GM20431 (cell line): Measurements from ENCODE around the gene MLC1.
"Not testable (repeated sequence)": the region's sequence is repeated elsewhere in the genome, so short reads cannot be mapped to it uniquely, and the experiment has no call there.

Source experiments
- in situ Hi-C: fragments of 300-500 bp; cut with MseI, MboI; formaldehyde crosslinking; loops from one replicate; pipeline ENCODE4 v1.15.0; 2020; ENCODE audit warnings: low sequenced_read_pairs; ENCODE audit not compliant: unreplicated experiment

Gene MLC1

DNA sequence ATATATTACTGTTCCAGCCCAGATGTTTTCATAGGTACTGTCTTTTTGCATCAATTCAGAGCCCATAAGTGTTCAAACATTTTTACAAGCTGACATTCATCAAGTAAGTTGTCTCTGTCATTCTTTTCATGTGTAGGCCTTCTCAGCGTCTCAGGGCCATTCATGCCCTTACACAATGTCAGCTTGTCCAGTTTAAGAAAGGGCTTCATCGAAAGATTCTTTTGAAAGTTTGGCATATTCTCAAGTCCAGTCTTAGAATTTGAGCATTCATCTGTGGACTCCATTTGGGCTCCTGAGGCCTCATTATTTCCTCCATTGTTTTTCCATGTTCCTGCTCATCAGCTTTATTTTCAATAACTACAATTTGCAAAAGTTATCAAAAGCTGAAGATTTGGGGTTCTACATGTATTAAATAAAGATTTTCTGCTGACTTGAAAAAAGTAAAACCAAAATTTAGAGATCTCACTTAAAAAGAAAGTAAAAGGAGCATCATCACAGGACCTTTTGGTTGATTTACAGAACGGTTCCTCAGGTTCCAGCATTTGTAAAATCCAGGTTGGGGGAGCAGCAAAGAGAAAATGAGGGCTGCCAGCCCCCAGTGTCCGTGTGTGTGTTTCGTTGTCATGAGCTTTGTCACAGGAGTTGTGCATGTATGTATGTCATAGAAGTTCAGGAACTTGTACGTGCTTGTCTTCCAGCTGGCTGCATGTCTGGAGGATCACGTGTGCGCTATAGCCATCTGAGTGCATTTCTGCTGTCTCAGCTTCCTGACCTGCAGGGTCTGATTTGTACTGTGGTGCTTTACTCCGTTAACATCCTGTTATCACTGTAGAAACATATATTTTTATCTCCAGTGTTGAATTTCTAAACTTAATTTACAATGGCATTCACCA is 20.2 kb upstream of the MLC1 start:
- in situ Hi-C loops: no loop called here

- in situ Hi-C loops: no loop called here
Observed at GRCh38 chr22:50104141-50104544, 18.9 kb upstream of the MLC1 start.

DNA sequence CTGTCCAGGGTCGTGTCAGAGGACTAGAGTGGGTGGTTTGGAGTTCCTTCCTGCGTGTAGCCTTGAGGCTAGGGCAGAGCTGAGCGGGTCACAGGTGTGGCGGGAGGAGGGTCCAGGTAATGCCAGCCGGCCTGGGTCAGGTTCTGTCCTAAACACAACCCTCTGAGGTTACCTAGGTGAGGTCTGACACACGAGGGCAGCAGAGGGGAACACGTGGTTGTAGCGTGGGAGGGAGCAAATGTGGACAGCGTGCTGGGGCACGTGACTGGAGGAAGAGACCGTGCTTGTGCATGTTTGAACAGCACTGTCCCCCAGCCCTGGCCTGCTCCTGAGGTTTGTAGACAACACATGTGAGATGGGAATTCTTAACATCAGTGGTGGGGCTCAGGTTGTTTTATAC is 17.7 kb upstream of the MLC1 start:
- in situ Hi-C loops: no loop called here

GRCh38 chr22:50101870-50102565 is 16.8 kb upstream of the MLC1 start:
- in situ Hi-C loops: no loop called here

GRCh38 chr22:50098052-50098451 is 12.8 kb upstream of the MLC1 start:
- in situ Hi-C loops: no loop called here

- in situ Hi-C loops: no loop called here
Observed at GRCh38 chr22:50092342-50092741, 7.1 kb upstream of the MLC1 start.

DNA sequence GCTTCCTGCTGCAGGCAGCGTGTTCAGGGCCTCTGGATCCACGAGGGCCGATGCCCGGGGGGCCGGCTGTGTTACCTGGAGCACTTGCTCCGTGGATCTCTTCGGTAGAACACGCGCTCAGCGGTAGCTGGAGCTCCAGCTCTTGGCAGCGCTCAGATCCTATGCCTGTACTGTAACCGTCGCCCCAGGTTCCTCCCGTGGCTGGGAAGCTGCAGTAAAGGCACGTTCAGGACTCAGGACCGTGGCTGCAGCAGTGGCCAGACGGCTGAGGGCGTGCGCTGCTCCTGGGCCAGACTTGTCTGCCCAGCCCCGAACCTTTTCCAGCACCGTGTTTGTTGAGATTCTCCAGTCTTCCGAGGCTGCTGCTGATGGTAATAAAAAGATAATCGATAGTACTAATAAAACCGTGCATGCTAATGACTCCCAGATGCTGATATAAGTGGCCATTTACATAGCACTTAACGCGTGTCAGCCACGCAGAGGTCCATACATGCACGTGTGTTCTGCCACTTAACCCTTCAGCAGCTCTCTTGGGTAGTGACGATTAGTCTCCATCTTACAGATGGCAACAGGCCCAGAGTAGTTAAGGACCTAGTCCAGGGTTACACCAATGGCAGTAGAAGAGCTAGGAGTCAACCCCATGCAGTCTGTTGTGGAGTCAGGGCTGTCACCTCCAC is 6.0 kb upstream of the MLC1 start:
- in situ Hi-C loops: no loop called here

DNA sequence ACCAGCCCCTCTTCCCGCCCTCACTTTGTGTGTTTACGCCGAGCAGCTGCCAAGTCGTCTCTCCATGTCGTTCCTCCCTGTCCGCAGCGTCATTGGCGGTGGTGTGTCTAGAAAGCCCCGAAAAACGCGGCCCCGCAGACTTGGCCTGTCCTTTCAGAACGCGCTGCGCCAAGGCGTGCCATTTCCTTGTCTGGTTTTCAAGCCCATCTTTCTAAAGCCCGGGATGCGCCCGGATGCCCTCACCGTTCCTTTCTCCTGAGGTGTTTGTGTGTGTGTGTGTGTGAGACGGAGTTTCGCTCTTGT is 5.1 kb upstream of the MLC1 start:
- in situ Hi-C loops: no loop called here

- in situ Hi-C loops: no loop called here
Observed at GRCh38 chr22:50089682-50090411, 4.6 kb upstream of the MLC1 start, which contains the start of gene MOV10L1. Gene MOV10L1, plus strand, starts transcription at chr22:50090006. Its CDS starts 83 bp downstream, at chr22:50090089.

GRCh38 chr22:50089231-50089630 is 4.0 kb upstream of the MLC1 start:
- in situ Hi-C loops: no loop called here

- in situ Hi-C loops: no loop called here
Observed at GRCh38 chr22:50088096-50088495, 2.9 kb upstream of the MLC1 start.

DNA sequence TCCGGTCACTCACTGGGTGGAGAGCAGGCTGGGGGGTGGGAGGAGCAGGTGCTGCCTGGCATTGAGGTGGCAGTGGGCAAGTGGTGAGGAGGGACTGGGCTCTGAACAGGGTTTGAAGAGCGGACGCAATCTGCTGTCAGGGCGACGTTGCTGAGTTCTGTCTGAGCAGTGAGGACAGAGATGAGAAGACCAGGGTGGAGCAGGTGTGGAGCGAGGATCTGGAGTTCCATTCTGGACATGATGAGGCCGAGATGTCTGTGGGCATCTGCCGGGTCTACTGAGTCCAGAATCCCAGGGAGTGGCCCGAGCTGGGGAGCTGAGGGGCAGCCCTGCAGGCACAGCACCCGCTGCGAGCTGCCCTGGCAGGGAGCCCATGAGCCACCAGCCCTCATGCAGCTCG is 2.4 kb upstream of the MLC1 start:
- in situ Hi-C loops: no loop called here

GRCh38 chr22:50086975-50087374 is 1.7 kb upstream of the MLC1 start:
- in situ Hi-C loops: not testable (repeated sequence)

- in situ Hi-C loops: no loop called here
Observed at GRCh38 chr22:50086526-50086925, 1.3 kb upstream of the MLC1 start.

GRCh38 chr22:50084614-50085021 is 608 bp downstream of the MLC1 start:
- in situ Hi-C loops: no loop called here

DNA sequence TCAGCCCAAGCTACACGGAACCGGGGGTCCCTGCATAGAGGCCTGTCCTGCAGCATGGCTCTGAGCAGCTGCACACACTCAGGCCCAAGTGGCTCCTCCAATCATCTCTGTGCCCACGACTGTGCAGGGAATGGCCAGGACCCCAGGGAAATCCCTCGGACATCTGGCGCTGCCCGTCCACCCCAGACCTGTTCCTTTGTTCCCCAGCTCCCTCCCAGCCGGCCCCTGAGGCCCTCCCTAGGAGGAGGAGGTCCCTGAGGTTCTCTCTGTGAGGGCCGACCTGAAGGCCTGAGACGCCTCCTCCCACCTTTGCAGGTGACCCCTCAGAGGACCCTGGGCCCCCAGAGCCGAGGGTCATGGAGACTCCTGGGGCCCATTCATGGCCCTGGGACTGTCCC is 1.1 kb downstream of the MLC1 start:
- in situ Hi-C loops: no loop called here

- in situ Hi-C loops: no loop called here
Observed at GRCh38 chr22:50083462-50084079, 1.7 kb downstream of the MLC1 start.

DNA sequence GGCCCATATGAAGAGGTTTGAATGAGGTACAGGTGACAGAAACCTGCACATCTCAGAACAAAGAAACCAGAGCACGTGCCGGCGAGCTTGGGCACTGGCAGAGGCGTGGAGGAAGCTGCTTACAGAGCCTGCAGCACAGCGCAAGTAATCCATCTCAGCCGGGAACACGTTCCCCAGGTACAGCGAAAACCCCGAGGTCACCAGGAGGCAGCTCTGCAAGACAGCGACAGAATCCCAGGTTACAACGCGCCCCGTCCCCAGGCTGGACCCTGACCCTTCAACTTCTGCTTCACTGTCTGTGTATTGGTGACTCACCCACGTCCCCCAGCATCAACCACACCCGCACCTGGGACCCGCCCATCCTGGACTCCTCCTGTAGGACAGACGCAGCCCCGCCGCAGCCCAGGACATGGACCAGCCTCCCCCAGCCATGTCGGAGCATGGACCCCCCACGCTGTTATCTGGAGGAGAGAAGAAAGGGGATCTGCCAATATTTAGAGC is 2.2 kb downstream of the MLC1 start:
- in situ Hi-C loops: no loop called here

DNA sequence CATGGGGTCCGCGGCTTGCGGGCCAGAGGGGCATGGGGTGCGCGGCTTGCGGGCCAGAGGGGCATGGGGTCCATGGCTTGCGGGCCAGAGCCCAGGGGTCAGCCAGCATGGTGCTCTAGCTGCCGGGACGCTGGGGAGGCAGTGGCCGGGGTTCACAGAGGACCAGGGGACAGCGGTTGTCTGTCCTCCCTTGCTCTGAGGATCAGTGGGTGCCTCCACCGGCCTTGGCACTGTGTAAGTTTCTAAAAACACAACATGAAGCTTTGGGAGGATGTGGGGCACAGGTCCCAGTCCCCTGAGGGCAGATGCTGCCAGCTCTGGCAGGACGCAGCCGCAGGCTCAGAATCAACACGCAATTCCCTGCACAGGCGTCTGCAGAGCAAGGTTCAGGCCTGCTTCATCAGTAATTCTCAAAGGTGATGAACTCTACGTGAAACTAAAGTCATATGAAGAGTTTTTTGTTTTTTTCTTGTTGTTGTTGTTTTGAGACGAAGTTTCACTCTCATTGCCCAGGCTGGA is 3.0 kb downstream of the MLC1 start:
- in situ Hi-C loops: no loop called here
